Glomerular visceral epithelial cell (primary cell): Measurements from ENCODE around the gene AHR.
A peak's percentile ranks its signal among the peaks of the same experiment; 100 is the strongest.

Source experiments
- DNase-seq: peaks from one replicate; pipeline ENCODE4 v3.0.0-alpha.2; 2016; ENCODE audit errors: extremely low spot score

The AHR gene

GRCh38 chr7:17304926-17305325 lies 6.5 kb downstream of the AHR start:
- DNase-seq = peak; percentile 85

GRCh38 chr7:17305387-17306171 lies 7.1 kb downstream of the AHR start:
- no peak for DNase-seq

- DNase-seq = no peak
Measured at GRCh38 chr7:17307000-17307399, 8.5 kb downstream of the AHR start.

GRCh38 chr7:17307558-17307957 lies 9.1 kb downstream of the AHR start:
- DNase-seq = no peak

- no peak for DNase-seq
Measured at GRCh38 chr7:17307969-17308648, 9.7 kb downstream of the AHR start.

GRCh38 chr7:17311194-17311593 lies 12.7 kb downstream of the AHR start:
- no peak for DNase-seq

GRCh38 chr7:17311952-17312351 lies 13.5 kb downstream of the AHR start:
- DNase-seq = no peak

GRCh38 chr7:17312641-17313040 lies 14.2 kb downstream of the AHR start:
- DNase-seq = no peak

GRCh38 chr7:17313194-17313593 lies 14.7 kb downstream of the AHR start:
- no peak for DNase-seq

- no peak for DNase-seq
Measured at GRCh38 chr7:17315974-17316373, 17.5 kb downstream of the AHR start.

- DNase-seq = no peak
Measured at GRCh38 chr7:17318146-17318545, 19.7 kb downstream of the AHR start.

- no peak for DNase-seq
Measured at GRCh38 chr7:17319164-17320101, 21.0 kb downstream of the AHR start.

- DNase-seq = no peak
Measured at GRCh38 chr7:17320102-17320497, 21.6 kb downstream of the AHR start.

- DNase-seq = peak; percentile 16
Measured at GRCh38 chr7:17320657-17321056, 22.2 kb downstream of the AHR start.

- peak; percentile 70 for DNase-seq
Measured at GRCh38 chr7:17325364-17325763, 26.9 kb downstream of the AHR start.

- DNase-seq = no peak
Measured at GRCh38 chr7:17326378-17326777, 27.9 kb downstream of the AHR start.

- no peak for DNase-seq
Measured at GRCh38 chr7:17328641-17329040, 30.2 kb downstream of the AHR start.

- no peak for DNase-seq
Measured at GRCh38 chr7:17329440-17329839, 31.0 kb downstream of the AHR start.

GRCh38 chr7:17331891-17332501 lies 33.5 kb downstream of the AHR start:
- DNase-seq = no peak

GRCh38 chr7:17333221-17333620 lies 34.8 kb downstream of the AHR start:
- DNase-seq = no peak

GRCh38 chr7:17336168-17336567 lies 37.7 kb downstream of the AHR start:
- no peak for DNase-seq

- DNase-seq = no peak
Measured at GRCh38 chr7:17339139-17339538, 40.7 kb downstream of the AHR start.
